ENCODE results near the gene SMOC2.
"Not testable (repeated sequence)": the region's sequence is repeated elsewhere in the genome, so short reads cannot be mapped to it uniquely, and the experiment has no call there.

SMOC2 gene

DNA sequence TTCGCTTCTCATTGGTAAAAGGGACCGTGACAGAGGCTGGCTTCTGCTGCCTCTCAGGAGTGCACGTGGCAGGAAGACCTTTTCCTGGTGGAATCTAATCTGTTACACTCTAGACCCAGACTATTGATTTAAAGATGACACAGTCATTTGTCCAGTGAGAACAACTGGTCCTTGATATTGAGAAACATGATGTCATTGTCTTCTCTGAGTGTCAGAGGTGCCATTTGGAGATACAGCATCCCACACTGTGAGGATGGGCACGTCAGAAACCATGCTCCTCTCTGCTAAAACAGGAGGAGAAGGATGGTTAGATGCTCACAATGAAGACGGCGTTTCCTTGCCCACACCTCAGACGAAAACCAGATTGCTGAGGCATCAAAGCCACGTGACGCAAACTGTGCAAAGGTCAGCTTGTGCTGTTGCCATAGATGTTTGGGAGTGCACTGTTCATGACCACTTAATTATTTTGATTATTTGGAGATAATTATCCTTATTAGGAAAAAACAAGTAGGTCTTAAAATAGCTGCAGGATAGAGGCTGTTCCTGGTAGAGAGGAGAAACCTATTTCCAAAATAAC lies 169.0 kb downstream of the SMOC2 start:
- DNase-seq: no peak

DNA sequence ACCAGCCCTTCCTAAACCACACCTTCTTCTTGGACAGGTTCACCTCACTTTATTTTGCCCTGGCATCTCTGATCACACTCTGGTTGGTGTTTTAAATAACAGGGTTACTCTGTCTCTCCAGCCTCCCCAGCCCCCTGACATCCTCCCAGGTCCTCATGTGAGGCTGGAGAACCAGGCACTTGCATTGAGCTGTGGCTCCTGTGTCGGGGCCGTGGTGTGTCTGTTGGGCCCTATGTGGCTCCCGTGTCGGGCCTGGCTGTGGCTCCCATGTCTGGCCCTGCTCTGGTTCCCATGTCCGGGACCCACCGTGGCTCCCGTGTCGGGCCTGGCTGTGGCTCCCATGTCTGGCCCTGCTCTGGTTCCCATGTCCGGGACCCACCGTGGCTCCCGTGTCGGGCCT lies 170.0 kb downstream of the SMOC2 start:
- not testable (repeated sequence) for DNase-seq

DNA sequence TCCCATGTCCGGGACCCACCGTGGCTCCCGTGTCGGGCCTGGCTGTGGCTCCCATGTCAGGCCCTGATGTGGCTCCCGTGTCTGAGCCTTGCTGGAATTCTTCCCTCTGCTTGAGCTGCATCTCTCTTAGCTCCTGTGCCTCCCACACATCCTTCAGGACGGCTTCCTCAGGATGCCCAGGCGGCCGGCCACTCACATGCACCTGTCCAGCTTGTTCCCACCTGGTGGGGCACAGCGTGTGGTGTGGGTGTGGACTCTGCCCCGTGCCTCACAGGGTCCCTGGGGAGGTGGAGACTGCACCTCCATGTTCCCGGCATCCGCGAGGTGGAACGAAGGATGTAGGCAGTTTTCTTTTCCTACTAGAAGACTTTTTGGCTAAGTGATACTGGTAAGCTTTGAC lies 170.7 kb downstream of the SMOC2 start:
- DNase-seq: no peak

DNA sequence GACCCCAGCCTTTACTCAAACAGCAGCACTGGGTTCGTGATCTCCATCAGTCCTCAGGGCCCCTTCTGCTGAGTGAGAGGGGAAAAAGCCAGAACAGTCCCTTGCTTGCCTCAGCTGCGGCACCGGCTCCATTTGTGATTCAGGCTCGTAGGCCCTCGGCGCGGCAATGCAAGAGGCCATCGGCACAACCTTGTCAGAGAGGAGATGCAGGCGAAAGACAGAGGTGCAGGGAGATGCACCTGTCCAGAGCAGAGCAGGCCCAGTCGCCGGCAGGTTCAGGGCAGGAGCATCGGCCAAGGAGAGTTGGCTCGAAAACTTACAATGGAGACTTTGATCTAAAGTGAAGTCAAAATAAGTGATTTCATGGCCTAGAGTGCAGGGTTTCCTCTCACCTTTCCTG lies 171.6 kb downstream of the SMOC2 start:
- DNase-seq: no peak

DNA sequence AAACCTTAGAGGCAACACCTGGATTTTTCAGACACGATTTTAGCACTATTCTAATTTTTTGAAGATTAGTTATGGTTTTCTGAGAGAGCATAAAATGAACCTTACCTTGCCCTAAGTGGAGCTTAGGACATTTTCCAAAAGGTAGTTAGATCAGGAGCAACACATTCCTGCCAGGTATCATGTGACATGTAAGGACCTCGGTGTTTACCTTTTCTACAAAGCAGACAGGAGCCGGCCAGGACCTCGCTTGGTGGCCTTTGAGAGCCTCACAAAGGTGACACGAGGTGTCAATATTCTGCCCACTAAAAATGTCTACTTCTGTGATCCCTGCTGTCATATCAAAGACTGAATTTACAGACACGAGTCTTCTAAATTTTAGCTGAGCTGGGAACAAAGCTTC lies 174.9 kb downstream of the SMOC2 start:
- DNase-seq: no peak

DNA sequence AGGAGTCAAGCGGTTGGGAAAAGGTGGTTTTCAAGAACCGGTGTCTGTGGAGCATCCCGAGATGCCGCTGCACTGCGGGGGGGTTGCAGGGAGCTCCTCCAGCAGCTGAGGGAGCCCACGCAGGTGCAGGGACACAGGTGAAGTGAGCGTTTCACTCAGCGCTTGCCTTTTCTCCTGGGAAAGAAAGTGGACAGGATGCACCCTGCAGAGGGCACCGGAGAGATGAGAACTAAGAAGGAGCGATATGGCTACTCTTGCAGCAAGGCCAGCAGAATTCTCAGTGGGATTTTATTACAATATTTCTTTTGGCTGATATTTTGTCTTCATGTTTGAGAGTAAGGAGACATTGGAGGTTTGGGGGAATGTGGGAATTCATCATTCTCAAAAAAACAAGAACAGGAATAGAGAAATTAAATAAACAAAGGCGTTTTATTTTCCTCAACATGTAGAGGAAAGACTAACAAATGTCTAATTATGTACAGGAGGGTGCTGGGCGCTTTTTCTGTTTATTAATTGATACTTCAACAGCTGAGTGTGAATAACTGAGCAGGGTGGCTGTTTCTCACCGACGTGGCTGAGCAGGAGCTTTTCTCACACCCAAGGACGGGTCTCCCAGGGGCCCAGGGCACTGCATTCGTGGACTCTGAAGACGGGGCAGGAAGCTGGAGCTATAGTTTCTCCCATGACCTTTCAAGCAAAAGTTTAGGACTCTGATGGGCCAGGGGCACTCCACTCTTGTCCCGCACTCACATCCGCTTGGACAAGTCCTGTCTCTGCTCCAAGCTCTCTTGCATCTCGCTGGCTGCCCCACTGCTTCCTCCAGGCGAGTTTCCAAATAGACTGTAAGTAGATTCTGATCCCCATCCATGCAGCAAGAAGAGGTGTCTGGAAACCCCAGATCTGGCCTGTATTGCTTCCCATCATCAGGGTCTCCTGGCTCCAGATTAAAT lies 176.1 kb downstream of the SMOC2 start:
- DNase-seq: no peak

DNA sequence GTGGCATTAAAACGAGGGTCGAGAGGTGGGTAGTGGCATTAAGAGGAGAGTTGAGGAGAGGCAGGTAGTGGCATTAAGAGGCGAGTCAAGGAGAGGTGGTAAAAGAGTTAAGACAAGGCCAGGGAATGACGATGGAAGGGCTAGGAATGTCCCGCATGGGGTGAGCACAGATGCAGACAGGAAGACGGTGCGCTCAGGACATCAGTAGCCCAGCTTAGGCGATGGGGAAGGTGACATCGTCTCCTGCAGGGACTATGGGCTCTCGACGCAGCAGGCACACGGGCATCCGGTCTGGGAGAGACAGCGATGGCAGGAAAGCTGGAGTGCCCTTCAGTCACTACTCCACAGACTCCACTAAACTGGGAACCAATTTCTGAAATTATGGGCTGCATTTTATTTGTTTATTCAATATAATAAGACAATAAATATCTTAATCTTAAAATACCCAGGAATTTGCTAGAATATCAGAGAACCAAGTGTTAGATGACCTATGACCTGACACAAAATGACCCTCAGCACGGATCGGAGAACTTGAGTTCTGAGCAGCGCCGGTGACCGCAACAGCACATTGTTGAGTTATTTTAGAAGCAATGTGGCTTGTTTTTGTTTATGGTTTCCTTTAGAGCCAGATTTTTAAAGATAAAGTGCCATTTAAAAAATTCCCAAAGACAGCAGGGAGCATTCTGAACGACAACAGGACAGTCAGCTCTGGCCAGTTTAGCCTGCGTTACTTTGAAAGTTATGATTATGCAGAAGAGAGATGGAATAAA lies 177.7 kb downstream of the SMOC2 start:
- no peak for DNase-seq

DNA sequence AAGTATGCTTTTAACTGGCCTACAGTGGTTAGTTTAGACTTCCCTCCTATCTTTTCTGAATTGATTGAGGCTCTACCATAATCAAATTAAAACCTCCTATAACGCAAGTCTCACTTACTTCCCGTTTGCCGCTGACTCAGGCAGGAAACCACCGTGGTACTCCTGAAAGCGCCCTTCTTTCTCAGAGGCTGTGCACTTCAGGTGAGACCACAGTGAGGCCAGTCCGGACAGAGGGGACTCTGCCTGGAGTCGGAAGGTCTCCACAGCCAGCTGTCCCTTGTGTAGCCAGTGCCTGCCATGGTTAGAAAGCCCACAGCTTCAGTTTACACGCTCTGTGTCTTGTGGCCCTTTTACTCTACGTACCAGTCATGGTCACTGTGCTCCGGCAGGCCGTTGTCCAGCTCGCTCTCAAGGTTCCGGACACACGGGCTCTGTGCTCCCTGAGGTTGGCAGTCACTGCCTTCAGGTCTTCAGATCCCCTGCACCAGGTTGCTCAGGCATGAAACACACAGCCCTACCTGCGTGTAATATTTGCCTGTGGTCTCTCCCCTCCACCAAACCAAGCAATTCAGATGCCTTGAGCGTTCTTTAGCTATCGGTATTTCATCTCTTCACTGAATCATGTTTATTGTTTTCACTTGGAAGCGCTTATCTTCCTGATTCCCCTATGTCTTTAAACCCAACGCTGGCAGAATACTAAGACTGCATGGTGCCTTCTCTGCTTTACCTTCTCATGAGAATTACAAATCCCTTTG lies 178.8 kb downstream of the SMOC2 start:
- no peak for DNase-seq

DNA sequence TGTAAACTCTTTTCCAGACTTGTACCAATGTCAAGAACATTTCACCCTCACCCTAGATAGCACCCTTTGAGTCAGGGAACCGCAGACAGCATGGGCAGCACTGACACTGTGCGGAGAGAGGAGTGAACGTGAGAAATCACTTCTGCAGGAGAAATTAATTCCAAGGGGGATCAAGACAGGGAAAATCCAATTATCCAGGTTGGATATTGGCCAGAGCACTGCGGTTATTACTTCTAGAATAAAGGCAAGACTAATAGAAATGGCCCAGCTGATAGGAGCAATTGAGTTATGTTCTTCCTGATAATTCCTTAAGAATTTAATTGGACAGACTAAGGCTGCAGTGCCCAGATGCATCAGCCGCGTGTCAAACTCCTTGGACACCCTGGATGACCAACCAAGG lies 179.6 kb downstream of the SMOC2 start:
- no peak for DNase-seq

DNA sequence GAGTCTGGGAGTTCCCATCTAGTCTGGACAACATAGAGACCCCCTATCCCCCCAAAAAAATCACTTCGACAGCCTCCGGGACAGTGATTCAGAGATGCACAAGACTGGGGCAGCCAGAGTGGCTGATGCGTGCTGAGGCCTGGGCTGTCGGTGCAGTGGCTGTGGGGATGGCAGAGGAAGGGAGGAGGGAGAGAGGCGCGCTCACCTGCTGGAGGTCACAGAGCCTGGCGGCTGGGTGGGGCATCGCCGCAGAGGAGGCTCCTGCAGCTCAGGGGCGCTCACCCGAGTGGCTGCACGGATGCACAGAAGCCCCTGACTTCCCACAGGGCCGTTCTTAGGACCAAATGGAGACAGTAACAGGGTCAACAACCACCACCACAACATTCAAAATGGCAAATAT lies 182.8 kb downstream of the SMOC2 start:
- no peak for DNase-seq

DNA sequence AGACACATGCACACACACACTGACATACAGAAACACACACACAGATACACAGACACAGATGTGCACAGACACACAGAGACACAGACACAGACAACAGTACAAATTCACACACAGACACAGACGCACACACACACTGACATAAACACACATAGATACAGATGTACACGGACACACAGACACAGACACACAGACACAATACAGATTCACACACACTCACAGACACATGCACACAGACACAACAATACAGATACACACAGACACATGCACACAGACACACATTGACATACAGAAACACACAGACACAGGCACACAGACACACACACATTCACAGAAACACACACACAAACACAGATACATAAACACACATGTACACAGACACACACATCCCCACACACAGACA lies 183.6 kb downstream of the SMOC2 start:
- no peak for DNase-seq

DNA sequence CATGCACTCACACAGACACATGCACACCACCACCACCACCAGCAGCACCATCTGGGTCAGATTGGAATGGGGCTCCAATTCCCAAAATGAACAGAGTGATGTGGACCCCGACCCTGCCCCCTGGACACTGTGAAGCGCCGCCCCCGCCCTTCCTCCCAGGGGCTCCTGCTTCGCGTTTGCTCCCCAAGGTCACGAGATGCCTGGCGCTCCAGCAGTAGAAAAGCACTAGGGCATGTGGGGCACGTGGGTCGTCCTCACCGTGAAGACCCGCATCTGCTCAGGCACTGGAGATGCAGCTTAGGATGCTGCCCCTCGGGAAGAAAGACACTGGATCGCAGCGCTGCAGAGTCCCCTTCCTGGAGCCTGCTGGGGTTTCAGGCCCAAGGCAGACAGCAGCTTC lies 184.0 kb downstream of the SMOC2 start:
- no peak for DNase-seq

DNA sequence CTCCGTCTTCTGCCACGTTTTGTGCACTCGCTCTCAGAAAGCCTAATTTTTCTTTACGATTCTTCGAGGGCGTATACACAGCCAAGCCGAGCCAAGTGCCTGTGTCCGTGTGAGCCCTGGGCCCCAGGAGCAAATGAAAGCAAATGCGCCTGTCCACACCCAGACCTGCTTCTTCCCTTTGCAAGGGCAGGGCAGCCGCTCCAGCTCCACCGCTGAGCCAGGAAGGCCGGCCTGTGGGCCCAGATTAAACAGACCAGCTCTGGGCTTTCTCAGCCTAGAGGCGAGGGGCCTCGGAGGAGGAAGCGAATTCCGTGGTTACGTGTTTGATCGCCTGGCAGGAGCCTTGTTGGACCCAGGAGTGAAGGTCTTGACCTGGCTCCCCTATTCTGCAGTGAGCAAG lies 184.6 kb downstream of the SMOC2 start:
- DNase-seq: no peak

DNA sequence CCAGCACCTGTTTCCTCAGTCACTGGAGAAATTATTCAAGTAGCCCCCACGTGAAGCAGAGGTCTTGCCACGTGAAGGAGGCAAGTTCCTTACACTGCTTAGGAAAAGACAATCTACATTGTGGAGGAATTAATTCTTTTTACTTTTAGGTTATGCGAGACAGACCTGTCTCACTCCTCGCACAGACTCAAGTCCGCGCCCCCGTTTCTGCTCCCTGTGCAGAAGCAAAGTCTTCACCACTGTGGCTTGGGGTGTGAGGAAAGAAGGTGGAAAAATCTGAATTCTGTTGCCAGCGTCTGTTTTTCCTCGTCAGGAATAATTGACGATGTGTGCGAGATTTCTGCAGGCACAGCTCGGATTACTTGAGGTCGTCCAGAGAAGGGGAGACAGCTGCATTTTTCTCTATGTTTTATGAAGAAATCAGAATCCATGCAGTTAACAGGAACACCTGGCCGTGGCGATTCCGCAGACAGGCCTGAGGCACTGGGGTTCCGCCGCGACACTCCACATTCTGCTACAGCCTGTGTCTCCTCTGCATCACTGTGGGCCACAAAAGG lies 185.1 kb downstream of the SMOC2 start:
- DNase-seq: no peak

DNA sequence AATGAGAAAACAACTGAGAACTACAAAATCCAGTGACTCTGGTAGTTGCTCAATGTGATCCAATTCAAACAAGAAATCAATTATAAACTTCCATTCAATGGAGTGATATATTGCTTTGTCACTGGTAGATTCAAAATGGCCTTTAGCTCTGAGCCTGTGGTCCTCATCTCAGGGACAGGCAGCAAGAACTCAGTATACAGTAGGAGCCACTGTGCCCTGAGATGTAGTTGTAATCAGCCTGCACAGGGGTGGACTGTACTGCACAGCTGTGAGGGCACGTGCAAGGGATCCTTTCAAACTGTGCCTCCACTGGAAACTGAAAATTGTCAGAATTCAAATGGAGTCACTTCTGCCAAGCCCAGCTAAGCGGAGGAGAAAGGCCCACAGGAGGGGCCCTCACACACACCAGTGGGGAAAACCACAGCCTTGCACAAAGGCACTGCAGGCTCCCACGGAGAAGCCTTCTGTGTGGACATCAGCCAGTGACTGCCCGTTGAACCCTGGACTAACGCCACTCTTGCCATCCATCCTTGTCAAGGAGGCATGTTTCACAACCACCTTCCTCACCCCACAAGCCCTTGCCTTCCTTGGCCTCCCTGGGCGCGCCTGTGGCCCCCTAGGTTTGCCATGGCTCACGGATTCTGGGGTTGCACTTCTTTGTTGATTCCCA lies 186.7 kb downstream of the SMOC2 start:
- no peak for DNase-seq

DNA sequence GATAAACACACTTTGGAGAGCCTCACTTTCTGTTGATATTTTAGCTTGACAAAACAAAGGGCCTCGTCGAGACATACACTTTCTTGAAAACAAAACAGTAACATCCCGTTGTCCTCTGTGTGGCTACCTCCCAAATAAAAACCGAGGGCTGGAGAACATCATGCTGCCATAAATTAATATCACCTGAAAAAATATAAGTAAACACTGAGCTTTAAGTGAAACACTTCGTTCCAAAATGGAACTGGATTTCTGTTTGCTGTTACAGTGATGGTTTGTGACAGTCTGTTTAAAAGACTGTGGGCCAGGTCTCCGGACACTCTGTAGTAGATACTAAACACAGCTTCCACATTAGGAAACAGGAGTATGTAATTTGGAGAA lies 187.2 kb downstream of the SMOC2 start:
- DNase-seq: no peak

DNA sequence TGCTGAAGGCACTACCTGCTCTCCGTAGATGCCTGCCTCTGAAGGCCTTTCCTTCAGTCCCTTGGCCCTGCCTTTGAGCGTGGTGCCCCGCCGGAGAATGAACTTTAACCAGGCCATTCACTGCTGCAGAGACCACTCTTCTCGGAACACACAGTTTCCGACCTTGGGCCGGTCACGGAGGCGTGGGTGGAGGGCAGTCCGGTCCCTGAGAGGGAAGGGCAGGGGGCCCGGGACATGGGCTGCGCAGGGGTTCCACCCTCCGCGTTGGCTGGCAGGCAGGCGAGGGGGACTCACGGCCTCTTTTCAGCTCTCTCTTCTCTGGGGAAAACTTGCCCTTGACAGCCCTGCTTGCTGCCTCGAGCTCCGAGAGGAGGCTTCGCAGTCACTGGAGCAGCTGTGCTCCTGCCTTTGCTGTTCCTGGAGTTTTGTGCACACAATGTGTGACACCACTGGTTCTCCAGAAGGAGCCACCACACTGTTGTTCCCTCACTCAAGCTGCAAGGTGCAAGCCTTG lies 187.8 kb downstream of the SMOC2 start:
- DNase-seq: no peak

DNA sequence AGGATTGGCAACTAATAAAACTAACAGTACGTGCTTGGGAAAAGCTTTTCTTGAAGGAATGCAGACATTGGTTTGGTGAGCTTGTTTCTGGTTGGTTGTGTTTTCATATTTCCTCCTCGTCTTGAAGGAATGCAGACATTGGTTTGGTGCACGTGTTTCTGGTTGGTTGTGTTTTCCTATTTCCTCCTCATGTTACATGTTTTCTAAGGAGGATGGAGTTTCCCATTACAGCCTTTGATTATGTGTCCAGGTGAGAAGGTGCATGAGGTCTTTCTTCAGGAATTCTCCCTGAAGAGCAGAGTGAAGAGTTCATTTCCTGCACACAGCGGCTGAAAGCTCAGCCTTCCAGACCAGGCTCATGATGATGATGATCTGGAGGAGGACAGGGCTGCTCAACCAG lies 190.6 kb downstream of the SMOC2 start:
- no peak for DNase-seq

DNA sequence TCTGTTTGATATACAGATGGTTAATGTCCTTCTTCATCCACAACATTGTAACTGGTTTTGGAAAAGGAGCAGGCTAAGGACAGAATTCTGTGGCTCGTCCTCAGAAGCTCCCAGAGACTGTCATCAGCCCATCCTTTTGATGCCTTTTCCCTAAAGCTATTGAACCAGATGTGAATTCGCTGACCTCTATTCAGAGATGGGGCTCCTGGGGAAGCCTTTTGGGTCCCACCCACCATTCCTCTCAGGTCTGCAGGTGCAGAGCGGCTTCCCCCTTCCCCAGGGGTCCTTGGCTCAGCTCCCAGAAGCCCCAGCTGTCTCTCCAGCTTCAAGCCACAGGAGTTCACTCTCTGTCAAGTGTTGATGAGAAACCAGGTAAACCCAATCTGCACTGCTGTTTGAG lies 191.7 kb downstream of the SMOC2 start:
- DNase-seq: no peak

DNA sequence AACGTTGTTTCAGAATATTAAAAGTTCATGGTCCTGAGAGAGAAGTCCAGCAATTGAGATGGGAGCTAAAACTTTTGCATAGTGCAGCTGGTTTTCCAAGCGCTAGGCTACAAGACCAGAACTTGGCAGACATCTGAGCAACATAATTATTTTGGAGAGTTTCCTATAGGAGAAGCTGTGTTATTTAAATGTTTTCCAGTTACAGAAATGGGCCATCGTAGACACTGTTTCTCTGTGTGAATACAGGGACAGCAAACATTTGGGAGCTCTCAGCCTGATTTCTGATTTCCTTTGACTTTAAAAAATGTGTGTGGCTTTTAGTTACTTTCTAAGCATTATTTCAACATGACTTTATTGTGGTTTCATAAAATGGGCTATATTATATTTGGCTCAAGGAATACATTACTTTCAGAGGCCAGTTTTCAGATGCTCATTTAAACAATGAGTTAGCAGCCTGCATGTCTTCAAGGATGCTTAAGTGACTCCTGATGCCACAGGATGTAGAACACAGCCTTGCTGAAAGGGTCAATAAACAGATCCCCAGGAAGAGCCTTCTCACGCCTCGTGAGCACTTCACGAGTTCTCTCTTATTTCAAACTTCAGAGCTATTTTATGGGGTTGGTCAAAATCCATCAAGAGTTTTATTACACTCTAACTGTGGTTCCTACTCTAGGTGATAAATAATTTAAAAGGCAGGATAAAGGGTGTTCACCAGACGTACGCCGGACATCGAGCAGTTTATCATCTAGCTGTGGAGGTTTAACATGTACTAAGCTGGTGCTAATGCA lies 193.8 kb downstream of the SMOC2 start:
- no peak for DNase-seq

Measured in NCI-H226 (cell line).